Smooth muscle cell of the brain vasculature (primary cell): Measurements from ENCODE around the gene ZNF438.

ENCODE experiments used
- DNase-seq: peaks from one replicate; pipeline ENCODE4 v3.0.0-alpha.2; 2012; ENCODE audit warnings: low read depth, low spot score

Gene ZNF438

DNA sequence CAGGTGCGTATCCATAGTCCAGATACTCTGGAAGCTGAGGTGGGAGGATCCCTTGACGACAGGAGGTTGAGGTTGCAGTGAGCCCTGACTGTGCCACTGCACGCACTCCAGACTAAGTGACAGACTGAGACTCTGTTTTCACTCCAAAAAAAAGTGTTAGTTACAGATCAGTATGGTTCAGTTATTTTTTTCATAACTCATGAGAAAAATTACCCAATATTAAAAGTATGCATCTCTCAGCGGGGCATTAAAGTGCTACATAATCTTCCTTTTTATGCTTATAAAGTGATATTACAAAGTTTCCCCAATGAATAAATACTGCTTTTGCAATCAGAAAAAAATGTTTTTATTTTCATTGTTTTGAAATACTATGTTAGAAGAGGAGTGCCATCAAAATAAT is 147.9 kb downstream of the ZNF438 start:
- no peak for DNase-seq

DNA sequence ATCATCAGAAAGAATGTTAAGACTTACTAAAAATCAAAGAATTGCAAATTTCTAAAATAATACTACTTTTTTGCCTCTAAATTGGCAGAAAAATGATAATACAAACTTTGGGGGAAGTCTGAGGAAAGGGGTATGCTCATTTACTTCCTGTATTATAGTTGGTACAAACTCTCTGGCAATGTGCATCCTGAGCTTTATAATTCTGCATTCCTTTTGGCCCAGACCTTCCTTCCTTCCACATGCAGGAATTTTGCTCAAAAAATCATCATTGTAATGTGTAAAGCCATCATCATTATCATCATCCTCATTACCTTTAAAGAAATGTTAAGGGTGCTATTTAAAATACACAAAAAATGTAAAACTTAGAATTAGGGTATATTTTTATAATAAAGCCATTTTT is 148.5 kb downstream of the ZNF438 start:
- DNase-seq = no peak

DNA sequence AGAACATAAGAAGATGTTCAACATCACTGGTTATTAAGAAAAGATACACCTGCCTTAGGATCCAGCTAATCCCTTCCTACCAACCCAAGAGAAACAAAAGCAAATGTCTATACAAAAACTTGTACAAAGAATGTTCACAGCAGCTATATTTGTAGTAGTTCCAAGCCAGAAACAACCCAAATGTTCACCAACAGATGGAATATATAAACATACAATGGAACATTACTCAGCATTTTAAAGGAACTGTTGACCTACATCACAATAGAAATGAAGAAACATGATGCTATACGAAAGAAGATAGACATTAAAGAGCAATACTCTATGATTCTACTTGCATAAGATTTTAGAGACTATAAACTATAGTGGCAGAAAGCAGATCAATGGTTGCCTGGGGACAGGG is 149.4 kb downstream of the ZNF438 start:
- no peak for DNase-seq

DNA sequence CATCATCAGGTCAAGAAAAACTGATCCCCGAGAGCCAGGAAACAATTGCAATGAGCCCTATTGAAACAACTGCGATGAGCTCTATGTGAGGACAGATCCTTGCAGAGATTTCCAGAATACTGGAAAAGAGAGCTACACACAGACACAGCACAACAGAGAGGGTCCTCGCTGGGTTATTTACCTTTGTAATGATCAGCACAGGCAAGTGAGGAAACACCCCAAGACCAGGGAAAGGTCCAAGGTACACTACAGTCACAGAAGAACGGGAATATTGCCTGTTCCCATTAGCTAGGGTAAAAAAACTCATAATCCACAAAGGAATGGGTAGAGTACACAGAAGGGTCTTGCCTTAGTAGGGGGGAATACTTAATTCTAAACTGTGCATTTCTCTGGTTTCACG is 152.7 kb downstream of the ZNF438 start:
- DNase-seq = no peak

DNA sequence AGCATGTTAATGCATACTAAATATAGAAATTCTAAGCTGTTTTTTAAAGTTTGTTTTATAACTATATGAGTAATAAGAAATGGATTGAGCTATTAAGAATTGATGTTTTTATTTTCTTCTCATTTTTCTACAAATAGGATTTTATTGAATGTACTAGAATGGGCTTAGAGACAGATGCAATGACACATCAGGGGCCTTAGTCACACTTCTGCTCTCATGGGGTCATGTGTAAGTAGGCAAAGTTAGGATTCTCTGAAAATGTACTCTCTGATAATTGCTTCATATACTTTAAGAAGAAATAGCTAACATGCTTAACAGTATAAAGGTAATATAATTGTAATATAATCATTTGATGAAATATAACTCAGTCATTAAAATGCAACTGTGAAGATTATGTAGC is 154.6 kb downstream of the ZNF438 start:
- no peak for DNase-seq

DNA sequence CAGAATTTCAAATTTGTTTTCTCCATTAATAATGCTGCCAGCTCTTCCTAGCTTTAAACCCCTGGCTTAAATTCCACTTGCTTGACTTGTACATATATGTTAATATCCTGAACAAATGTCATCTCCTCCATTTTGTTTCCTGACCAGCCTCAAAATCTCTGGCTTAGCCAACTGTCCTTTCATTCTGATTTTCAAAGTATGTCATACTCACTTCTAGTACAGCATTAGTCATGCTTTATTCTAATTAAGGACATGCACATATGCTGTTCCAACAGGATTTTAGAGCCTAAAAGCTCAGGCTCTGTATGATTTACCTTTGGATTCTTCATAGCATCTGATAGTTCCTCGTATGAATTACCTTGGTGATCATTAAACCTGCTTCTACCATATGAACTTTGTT is 158.3 kb downstream of the ZNF438 start:
- no peak for DNase-seq

DNA sequence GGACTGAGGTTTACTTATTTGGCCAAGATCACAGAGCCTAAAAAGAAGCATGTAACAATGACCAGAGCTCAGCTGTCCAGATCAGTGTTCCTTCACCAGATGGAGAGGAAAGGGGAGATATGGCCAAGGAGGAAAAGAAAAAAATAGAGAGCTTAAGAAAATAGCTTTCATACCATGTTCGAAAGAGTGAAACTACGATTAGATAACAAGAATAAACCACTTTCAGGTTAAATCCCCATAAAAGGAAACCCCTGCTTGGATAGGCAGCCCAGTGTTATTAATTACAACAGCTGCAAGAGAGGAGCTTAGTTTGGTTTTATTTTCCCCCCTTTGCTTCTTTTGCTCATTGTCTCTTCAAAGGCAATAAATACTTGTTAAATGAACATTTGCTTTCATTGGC is 160.8 kb downstream of the ZNF438 start:
- DNase-seq = no peak

DNA sequence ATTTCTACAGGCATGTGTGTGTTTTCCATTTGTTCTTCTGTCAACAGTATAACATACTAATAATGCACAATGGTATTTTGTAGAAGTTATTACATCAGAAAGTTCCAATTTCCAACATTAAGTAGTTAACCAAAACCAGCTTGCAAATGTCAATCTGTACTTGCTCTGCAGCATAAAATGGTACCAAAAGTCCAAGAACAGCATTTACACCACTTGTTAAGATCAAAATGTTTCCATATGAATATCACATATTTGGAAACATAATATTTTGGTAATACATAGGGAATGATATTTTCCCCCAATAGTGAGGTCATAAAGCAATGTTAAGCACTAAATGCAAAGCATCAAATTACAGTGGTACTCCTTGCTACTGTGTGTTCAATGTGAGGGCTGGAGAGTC is 162.1 kb downstream of the ZNF438 start:
- no peak for DNase-seq

DNA sequence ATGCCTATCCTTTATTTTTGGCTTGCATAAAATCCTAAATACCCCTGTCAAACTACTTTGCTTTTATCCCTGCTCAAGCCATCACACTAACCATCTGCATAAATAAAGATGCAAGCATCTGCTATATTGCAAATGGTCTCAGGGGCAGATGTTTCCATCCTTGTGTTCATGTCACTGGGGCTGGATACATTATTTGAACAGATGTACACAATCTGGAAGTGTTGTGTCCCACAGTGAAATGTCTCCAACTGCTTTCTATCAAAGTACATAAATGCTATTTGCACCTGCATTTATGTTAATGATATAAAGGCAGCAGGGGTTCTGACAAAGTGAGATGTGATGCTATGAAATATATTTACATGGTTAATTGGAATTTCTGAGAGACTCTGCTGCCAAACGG is 163.1 kb downstream of the ZNF438 start:
- no peak for DNase-seq

DNA sequence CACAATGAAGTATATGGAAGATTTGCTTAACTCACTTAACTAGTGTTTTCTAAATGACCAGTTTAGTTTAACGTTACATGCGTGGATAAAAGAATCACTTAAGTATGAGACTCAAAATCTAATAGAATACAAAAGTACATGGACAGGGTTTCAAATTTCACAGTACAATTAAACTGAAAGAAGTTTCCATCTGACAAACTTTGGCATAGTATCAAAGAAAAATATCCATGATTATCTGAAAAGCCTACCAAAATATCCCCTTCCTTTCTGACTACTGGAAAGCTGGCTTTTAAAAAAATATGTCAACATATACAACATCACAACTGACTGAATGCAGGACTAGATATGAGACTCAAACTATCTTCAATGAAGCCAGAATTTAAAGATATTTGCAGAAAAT is 164.8 kb downstream of the ZNF438 start:
- no peak for DNase-seq

DNA sequence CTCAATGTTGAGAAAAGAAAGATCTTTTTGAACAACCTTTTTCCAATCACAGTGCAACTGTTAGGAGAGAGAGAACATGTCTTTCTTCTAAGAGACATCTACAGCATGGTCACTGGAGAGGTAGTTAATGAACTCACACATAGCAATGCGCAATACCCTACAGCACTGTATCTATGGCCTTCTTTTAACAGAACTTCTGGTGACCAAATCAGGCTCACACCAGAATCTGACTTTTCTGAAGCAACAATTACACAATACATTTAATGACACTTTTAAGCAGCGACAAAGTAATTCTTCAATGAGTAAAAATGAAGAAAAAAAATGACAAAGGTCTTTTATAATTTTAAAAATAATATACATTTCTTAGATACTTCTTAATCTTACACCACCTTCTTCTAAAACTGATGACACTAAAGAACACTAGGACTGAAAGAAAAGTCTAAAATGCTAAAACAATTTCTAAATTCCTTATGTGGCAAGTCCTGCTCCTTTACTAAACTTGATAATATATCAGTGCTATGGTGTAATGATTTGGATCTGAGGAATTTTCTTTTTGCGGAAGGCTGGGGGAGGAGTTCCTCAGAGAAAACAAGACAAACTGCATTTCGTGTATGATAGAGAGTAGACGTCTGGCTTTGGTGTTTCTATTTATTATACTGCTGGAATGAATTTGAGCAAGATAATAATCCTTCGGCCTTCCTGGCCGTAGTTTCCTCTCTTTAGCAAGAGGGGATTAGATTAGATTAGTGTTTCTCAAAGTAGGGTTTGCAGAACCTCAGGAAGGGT is 166.3 kb downstream of the ZNF438 start:
- DNase-seq = no peak

DNA sequence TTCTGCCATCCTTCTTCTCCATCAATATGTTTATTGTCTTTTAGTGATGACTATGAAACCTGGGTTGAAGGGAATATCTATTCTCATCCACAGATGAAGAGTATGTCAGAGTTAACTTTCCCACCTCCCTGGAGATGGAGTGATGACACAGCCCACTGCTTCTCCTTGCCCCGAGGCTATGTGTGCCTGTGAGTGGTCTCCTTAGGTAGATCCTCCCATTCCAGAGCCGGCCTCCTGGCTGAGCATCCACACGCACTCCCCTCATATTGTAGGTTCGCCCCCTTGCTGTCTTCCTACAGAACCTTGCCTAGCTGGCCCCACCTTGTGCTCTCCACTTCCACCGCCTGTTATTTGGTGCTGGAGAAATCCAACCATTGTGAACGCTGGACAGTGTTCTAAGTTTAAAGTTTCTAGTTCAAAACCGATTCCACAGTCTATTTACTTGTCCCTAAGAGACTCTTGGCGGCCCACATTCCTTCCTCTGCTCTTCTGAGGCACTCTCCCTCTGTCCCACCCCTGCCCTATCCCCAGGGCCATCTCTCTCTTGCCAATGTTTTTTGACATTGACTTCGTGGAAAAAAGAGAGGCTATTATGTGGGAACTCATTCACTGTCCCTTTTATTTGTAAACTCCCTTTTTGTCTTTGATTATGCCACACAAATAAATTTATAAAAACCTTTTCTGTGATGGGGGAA is 168.0 kb downstream of the ZNF438 start:
- DNase-seq = no peak

DNA sequence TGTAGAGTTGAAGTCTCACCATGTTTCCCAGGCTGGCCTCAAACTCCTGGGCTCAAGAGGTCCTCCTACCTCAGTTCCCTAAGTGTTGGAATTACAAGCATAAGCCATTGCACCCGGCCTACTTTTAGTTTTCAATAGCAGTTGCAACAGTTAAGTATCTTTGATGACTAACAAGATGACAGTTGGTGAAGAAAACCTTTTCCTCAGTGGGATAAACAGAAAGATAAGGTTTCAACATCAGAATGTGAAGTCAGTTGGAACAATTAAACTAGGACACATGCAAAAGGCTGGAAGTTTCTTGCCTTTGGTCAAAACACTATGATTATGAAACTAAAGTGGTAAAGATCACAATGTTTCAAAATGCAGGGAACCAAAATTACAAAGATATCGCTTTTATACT is 169.2 kb downstream of the ZNF438 start:
- no peak for DNase-seq

DNA sequence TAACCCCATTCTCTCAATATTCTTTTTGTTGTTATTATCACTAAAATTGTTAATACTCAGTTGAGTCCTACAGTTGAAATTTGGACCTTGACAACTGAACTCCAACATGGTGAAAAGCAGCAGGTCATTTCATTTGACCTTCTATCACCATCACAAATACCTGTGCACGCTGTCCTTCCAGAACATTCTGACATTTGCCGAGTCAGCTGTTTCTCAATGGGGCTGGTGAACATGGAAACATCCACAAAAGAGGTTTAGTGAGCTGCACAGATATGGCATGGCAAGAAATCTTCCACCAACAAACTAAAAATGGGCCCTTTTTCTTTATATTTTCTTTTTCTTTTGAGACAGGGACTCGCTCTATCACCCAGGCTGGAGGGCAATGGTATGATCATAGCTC is 169.7 kb downstream of the ZNF438 start:
- no peak for DNase-seq

DNA sequence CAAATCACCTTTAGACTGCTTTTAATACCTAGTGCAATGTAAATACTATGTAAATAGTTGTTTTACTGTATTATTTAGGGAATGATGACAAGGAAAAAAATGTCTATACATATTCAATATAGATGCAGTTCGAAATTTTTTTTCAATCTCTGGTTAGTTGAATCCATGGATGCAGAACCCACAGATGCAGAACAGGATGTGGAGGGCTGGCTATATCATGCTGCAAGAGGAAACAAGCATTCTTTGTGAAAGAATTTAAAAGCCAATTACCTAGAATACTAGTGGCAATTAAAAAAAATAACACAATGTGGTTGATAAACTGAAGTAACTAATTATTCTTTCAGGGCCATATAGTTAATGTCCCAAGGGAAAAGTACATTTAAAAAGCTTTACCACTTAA is 170.4 kb downstream of the ZNF438 start:
- no peak for DNase-seq

DNA sequence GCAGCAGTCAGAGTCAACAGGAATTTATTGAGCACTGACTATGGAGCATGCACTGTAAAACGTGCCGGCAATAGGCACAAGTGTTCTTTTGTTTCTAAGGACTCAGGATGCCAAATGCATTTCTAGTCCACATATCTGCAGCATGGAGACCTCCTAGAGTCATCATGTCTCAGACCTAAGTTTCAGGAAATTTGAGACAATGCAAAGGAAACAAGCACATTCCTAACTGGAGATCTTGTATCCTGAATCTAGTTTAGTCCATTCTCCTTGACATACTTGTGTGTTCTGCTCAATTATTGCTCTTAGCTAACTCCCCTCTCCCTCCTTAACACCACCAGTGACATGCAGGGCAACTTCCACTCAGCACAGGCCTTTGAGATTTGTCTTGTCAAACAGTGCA is 173.2 kb downstream of the ZNF438 start:
- no peak for DNase-seq

DNA sequence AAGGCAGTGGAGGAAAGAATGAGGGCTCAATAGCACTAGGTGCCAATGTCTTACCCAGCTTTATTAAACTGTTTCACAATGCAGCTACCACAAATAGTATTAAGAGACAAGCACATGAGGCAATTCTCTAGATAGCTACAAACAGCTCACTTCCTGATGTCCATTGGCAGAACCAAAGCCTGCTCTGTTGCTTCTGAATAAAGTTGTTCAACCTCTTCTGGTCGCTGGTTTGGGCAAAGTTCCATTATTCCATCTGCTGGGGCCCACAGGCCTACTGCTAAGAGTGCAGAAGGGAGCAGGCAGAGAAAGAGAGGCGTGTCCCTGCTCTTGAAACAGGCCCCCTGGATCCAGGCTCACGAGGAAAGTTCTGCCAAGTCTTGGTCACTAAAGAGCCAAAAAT is 173.9 kb downstream of the ZNF438 start:
- DNase-seq = no peak

DNA sequence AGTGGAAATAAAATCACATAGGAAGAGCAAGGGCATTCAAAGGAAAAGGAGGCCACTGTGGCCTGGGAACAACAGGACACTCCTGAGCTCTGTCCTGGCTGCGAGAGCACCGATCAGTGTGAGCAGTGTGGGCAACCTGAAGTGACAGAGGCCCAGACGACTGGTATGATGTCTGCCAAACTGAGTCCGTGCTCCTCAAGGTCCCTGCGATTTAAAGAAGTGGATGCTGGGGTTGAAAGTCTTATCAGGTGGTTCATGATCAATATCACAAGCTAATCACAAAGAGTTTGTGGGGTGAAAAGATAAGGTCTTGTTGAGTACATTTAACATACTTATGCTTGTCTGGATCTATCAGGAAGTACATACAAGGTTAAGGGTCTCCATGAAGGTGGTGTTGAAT is 176.5 kb downstream of the ZNF438 start:
- no peak for DNase-seq

DNA sequence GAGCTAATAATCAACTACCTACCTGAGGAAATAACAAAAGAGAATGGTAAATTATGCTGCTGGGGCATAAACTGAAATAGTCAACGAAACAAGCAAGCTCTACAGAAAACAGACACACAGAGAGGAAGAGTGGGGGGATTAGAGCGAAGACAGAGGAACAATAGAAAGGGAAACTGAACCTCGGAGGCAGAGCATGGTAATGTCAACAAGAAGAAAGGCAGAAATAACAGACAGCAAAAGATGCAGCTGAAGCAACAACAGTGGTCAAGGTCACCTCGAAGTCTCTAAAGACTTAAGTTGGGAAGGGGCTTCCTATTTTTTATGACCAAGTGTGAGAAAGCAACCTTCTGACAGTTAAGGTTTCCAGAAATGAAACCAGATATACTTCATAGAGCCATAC is 177.0 kb downstream of the ZNF438 start:
- no peak for DNase-seq

DNA sequence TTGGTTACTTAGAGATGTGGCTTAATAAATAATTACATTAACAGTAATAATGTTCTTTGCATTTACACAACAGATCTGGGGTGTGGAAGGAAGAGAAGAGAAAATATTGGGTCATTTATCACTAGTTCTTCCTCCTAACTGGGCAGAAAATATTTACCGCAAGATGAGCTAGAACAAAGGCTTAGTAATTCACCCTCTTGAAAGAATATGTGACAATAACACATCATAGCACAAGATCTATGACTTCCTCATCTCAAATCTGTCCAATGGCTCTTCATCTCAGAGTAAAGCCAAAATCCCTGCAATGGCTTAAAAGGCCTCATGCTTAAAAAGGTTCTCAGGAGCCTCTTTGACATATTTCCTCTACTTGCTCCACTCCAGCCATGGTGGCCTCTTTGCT is 178.6 kb downstream of the ZNF438 start:
- no peak for DNase-seq

DNA sequence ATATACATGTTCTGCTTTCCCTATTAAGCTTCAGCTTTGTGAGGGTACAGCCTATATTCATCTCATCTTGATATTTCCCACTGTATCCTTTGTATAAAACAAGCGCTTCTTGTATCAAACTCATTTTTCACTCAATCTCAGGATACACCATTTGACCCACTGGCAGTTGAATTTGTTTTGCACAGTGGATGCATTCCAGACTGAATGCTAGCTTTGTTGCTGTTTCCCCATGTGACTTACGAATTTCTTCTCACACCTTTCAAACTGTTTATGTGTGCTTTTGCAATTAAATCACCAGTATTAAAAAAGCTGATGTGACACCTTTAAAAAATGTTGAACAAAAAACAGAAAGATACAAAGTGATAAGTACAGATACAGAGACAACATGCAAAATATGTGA is 180.9 kb downstream of the ZNF438 start:
- no peak for DNase-seq

DNA sequence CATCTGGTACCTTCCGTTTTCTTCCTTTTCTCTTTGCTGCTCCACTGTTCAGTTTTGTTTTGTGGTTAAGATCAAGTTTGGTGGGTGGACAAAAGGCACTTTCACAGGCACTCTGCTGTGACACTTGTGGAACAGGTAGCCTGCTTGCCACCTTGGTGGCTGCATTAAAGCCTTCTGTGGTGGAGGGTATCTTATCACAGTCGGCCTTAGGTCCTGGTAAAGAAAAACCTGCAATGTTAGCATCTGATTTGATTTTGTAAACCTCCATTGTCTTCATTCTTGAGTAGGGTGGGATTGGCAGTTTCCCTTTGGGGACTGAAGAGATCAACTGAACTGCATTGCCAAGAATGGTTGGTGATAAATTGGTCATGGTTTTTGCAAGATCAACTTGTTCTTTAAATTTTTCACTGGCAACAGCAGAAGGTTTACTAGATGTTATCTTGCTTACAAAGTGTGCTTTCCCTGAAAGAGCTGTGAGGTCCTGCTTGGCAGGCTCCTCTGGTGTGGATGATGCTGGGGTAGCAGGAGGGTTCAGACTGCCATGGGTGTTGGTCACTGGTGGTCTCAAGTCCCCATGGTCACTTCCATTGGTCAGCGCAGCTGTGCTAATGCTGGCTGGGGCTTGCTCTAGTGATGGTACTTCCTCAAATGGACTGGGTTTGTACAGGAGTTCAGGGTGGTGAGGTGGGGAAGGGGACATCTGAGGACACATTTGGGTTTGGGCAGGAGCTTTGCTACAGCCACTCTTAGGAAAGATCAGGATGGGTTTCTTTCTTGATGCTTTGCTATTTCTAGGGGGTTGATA is 182.2 kb downstream of the ZNF438 start:
- DNase-seq = no peak
